Fibroblast of mammary gland (primary cell): ENCODE measurements around the gene SCN1A.
A peak's percentile ranks its signal among the peaks of the same experiment; 100 is the strongest.

ENCODE experiments used
- DNase-seq: peaks from one replicate; pipeline ENCODE4 v3.0.0-alpha.2; 2010; ENCODE audit warnings: low read depth
- H3K4me3 ChIP-seq: 2 replicates; pipeline ENCODE4 v1.5.1; 2011; ENCODE audit warnings: low read depth, mild to moderate bottlenecking, low read length, moderate library complexity; ENCODE audit not compliant: control insufficient read depth
- CTCF ChIP-seq: conservative IDR thresholded peaks from 2 replicates; pipeline ENCODE4 v1.5.1; 2011; ENCODE audit warnings: low read depth, low read length, inconsistent platforms; ENCODE audit not compliant: control insufficient read depth, insufficient read depth

Gene SCN1A

GRCh38 chr2:166090908-166091307, 36.9 kb downstream of the SCN1A start:
- H3K4me3 ChIP-seq: no peak overlapping the region
- DNase-seq: peak; percentile 87
- no peak for TF ChIP-seq CTCF

- DNase-seq: peak; percentile 84
- TF ChIP-seq CTCF: no peak
- H3K4me3 ChIP-seq: no peak overlapping the region
These were observed 37.5 kb downstream of the SCN1A start for GRCh38 chr2:166090346-166090745.

- no peak overlapping the region for H3K4me3 ChIP-seq
- no peak for TF ChIP-seq CTCF
- peak; percentile 90 for DNase-seq
These were observed 39.2 kb downstream of the SCN1A start for GRCh38 chr2:166088634-166089033.

- no peak for TF ChIP-seq CTCF
- H3K4me3 ChIP-seq: no peak overlapping the region
- DNase-seq: no peak
These were observed 43.5 kb downstream of the SCN1A start for GRCh38 chr2:166084301-166084700.

- no peak for TF ChIP-seq CTCF
- no peak overlapping the region for H3K4me3 ChIP-seq
- DNase-seq: no peak
These were observed 45.1 kb downstream of the SCN1A start for GRCh38 chr2:166082736-166083135.

- H3K4me3 ChIP-seq: no peak overlapping the region
- TF ChIP-seq CTCF: no peak
- DNase-seq: no peak
These were observed 46.0 kb downstream of the SCN1A start for GRCh38 chr2:166081852-166082251.

GRCh38 chr2:166081131-166081632, 46.6 kb downstream of the SCN1A start:
- DNase-seq: no peak
- TF ChIP-seq CTCF: no peak
- no peak overlapping the region for H3K4me3 ChIP-seq
